Measurements from ENCODE around the gene PIAS4.

PIAS4 gene

GRCh38 chr19:4043401-4043800 lies 35.9 kb downstream of the PIAS4 start:
- no peak for DNase-seq

GRCh38 chr19:4043966-4044715 lies 36.6 kb downstream of the PIAS4 start:
- no peak for DNase-seq

- no peak for DNase-seq
These were observed 37.5 kb downstream of the PIAS4 start for GRCh38 chr19:4044990-4045465.

- DNase-seq: no peak
These were observed 38.2 kb downstream of the PIAS4 start for GRCh38 chr19:4045597-4046361.

- DNase-seq: no peak
These were observed 38.8 kb downstream of the PIAS4 start for GRCh38 chr19:4046362-4046691.

- DNase-seq: no peak
These were observed 39.6 kb downstream of the PIAS4 start for GRCh38 chr19:4046946-4047683.

GRCh38 chr19:4049432-4049831 lies 41.9 kb downstream of the PIAS4 start:
- DNase-seq: no peak

GRCh38 chr19:4051175-4052101 lies 43.9 kb downstream of the PIAS4 start:
- no peak for DNase-seq

- no peak for DNase-seq
These were observed 44.8 kb downstream of the PIAS4 start for GRCh38 chr19:4052114-4052992.

- no peak for DNase-seq
These were observed 45.5 kb downstream of the PIAS4 start for GRCh38 chr19:4052993-4053422.

- DNase-seq: no peak
These were observed 46.1 kb downstream of the PIAS4 start for GRCh38 chr19:4053423-4054324.

GRCh38 chr19:4054441-4055208 lies 47.1 kb downstream of the PIAS4 start:
- no peak for DNase-seq

- no peak for DNase-seq
These were observed 47.6 kb downstream of the PIAS4 start for GRCh38 chr19:4055209-4055552.

- DNase-seq: no peak
These were observed 50.6 kb downstream of the PIAS4 start for GRCh38 chr19:4057931-4058692.

- no peak for DNase-seq
These were observed 51.3 kb downstream of the PIAS4 start for GRCh38 chr19:4058693-4059452.

- DNase-seq: no peak
These were observed 51.9 kb downstream of the PIAS4 start for GRCh38 chr19:4059453-4059871.

GRCh38 chr19:4059891-4060620 lies 52.5 kb downstream of the PIAS4 start:
- DNase-seq: peak in 4 of 5 donors; percentile 39 to 53 (median 50)
